Right cardiac atrium (tissue), 5 donors: ENCODE data around the gene OCA2. TPM values are rescaled to one million over a fixed set of nuclear protein-coding genes. Genes with fewer than 3 reads are reported as not detected.

Experiments
- ATAC-seq, 2 donors: fragments of 200-7000 bp; cut with Tn5 transposase; one replicate each; pipeline versions ENCODE4 v1.8.0 to v1.9.1; 2020; ENCODE audit warnings: moderate library complexity in 2 of 2, mild to moderate bottlenecking in 1 of 2
- DNase-seq, 3 donors: peaks; one replicate each; pipeline ENCODE4 v3.0.0-alpha.2; 2020
- H3K27ac ChIP-seq: one replicate; pipeline ENCODE4 v1.5.1; 2013; ENCODE audit warnings: mild to moderate bottlenecking, low read length, control low read depth, moderate library complexity
- H3K27me3 ChIP-seq: one replicate; pipeline ENCODE4 v1.6.1; 2013; ENCODE audit not compliant: control insufficient read depth, insufficient read depth
- H3K4me1 ChIP-seq: one replicate; pipeline ENCODE4 v1.6.1; 2013; ENCODE audit warnings: low read length; ENCODE audit not compliant: control insufficient read depth, insufficient read depth
- H3K4me3 ChIP-seq: one replicate; pipeline ENCODE4 v1.5.1; 2013; ENCODE audit warnings: low read length, control low read depth
- H3K9me3 ChIP-seq: one replicate; pipeline ENCODE4 v1.6.1; 2013; ENCODE audit warnings: low read length; ENCODE audit not compliant: control insufficient read depth
- WGBS: extraction: QIAGEN DNeasy Blood & Tissue Kit; methylation state at CpG from one replicate; pipeline ENCODE4 v1.1.7; 2013; 5-methylcytosine and 5-hydroxymethylcytosine counted together
- intact Hi-C, 4 donors: fragments of 100-400 bp; cut with DNase I; formaldehyde crosslinking; loops; one replicate each; pipeline versions ENCODE4 v1.11.0 to v1.14.0; 2022 to 2023
- polyA plus RNA-seq: library from polyadenylated mRNA; stranded (reverse); fragments of 200-250 nt; gene quantifications from one replicate; pipeline ENCODE4 v1.2.3, GENCODE V29; 2013
- total RNA-seq, 4 donors: library from RNA; stranded (reverse); fragmentation: NEBNext Ultra II Directional; extraction: Animal tissue kit (Norgen Biotek cat#: 25700); gene quantifications; one replicate each; pipeline ENCODE4 v1.2.1, GENCODE V29; 2021
- donor health status: healthy with polysubstance abuse.
- donor health status: DM: no; HTN: yes; CAD: no.
- donor health status: DM: no; HTN: no; CAD: no.
- donor health status: DM: no; HTN: yes; CAD: no; lungs with severe emphysema.
- donor health status: DM: yes; HTN: yes; CAD: no.

Gene OCA2
- total and polyA plus RNA-seq, 5 donors = 0.29 to 1.2 (median 0.50) TPM

DNA sequence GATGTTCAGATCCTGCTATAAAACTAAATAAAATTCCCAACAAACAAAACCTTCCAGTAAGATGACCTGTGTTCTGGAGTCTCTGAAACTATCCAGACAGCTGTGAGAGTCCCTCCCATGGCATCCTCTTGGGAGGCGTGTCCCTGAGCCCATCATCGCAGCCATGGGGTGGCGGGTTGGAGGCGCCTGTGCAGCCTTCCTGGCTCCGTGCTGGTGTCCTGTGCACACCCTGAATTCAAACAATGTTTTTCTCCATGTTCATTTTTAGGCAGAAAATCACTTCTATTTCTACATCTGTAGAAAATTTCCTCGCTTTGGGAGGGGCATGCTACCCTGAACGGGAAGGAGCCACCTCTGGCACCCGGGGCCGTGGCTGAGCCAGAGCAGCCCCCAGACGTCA, 19.4 kb upstream of the OCA2 start:
- H3K4me1 ChIP-seq = no peaks in the 10 kb centered on the region
- H3K27me3 ChIP-seq = no peaks in the 10 kb centered on the region
- no peaks in the 10 kb centered on the region for H3K9me3 ChIP-seq
- intact Hi-C loops = loop anchor here in 2 of 4 donors (5.0 kb wide), 2 partner anchors 36 to 49 kb away; no protein-coding TSS in a partner anchor
- ATAC-seq = no peak
- H3K4me3 ChIP-seq = no peak overlapping the region
- 91% methylated on average over 10 of the region's 10 CpGs for WGBS
- no peak overlapping the region for H3K27ac ChIP-seq
- DNase-seq = no peak

DNA sequence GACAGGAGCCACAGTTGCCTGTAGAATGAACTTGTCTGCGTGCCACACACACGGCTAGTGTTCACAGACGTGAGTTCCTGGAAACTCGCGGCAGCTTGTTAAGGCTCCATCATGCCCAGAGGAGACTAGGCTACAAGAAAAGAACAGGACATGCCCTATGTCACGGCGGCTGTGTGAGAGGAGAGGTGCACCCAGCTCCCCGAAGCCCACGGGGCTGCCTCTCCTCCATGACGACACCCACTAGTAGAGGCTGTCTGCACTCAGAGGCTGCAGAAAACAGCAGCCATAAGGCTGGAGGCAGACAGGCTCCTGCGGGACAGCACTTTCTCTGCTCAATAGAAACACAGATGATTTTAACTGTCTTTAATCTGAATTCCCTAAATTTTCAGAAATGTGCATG, 19.0 kb upstream of the OCA2 start:
- H3K27me3 ChIP-seq = no peaks in the 10 kb centered on the region
- no peaks in the 10 kb centered on the region for H3K9me3 ChIP-seq
- H3K4me1 ChIP-seq = no peaks in the 10 kb centered on the region
- ATAC-seq (no peak), DNase-seq (no peak)
- no peak overlapping the region for H3K27ac ChIP-seq
- 86% methylated on average over 11 of the region's 11 CpGs for WGBS
- no peak overlapping the region for H3K4me3 ChIP-seq
- intact Hi-C loops = loop anchor here in 2 of 4 donors (5.0 kb wide), 2 partner anchors 36 to 49 kb away; no protein-coding TSS in a partner anchor

DNA sequence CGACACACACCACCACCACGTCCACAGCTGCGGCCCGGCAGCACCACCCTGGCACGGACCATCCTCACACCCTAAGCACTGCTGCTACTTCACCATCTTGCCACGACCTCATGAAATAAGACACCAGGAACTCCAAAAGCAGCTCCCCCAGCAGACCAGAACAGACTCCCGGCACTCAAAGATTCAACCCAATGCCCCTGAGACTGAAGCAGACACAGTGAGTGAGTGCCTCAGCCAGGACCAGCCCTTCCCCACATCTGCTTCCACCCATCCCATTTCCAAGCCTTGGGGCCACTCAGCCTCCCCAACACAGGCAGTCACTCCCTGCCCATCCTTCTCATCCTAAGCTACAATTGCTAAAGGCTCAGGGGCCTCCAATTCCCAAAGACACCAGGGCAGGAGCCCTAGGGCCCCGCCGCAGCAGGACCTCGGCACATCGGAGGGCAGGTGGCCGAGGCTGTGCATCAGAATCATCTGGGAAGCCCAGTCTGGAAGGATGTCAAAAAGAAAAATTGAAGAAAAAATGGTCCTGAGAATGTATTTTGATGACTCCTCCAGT, 18.4 kb upstream of the OCA2 start:
- no peak overlapping the region for H3K4me3 ChIP-seq
- no peak overlapping the region for H3K27ac ChIP-seq
- H3K9me3 ChIP-seq = no peaks in the 10 kb centered on the region
- ATAC-seq (no peak), DNase-seq (no peak)
- no peaks in the 10 kb centered on the region for H3K4me1 ChIP-seq
- 94% methylated on average over 12 of the region's 12 CpGs for WGBS
- H3K27me3 ChIP-seq = no peaks in the 10 kb centered on the region
- intact Hi-C loops = loop anchor here in 2 of 4 donors (5.0 kb wide), 2 partner anchors 35 to 50 kb away; no protein-coding TSS in a partner anchor

DNA sequence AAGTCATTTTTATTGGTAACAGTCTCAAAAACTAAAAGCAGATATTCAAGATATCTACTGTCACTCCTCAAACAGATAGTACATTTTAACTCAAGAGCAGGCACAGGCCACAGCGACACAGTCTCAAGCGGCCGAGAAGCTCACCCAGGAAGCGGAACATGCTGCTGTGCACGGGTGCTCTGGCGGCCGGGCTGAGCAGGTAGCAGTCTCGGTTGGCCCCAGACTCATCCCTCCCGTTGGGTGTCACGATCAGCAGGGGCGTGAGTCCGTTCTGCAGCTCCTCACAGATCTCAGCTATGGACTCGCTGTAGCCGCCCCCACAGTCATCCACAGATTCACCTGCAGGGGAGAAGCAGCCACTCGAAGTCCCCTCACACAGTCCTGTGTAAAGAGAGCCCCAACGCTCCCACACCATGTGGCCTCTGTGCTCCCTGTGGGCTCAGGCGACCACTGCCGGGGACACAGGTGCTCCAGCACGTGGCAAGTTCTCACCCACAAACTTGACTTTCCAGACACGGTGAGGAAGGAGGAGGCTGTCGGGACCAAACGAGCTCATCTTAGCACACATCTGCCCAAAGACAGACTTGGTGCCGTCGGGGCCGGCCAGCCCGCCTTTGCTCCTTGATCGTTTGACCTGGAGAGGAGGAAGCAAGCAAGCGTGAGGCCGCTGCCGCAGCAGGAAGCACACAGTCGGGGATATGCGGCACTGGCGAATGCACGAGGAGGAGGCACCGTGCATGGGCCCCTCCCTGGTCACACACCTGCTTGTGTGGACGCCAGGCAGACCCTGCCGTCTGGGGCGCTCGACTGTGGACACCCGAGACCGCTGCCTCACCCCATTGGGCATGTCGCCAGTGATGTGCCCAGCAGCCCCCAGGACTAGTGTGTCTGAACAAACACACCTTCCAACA, 17.7 kb upstream of the OCA2 start:
- Histone ChIP-seq H3K9me3 (no peaks in the 10 kb centered on the region), H3K4me1 (no peaks in the 10 kb centered on the region), H3K27me3 (no peaks in the 10 kb centered on the region), H3K27ac (no peak overlapping the region), H3K4me3 (no peak overlapping the region)
- whole genome bisulfite sequencing = 91% methylated on average over 42 of the region's 42 CpGs
- no peak for DNase-seq
- ATAC-seq = no peak
- intact Hi-C loops = loop anchor here in 2 of 4 donors (5.0 kb wide), 2 partner anchors 34 to 51 kb away; no protein-coding TSS in a partner anchor

GRCh38 chr15:28115871-28116270, 16.8 kb upstream of the OCA2 start:
- H3K27ac ChIP-seq = no peak overlapping the region
- DNase-seq = no peak
- 84% methylated on average over 13 of the region's 13 CpGs for WGBS
- no peaks in the 10 kb centered on the region for H3K9me3 ChIP-seq
- no peak for ATAC-seq
- intact Hi-C loops = loop anchor here in 2 of 4 donors (5.0 kb wide), 2 partner anchors 34 to 51 kb away; no protein-coding TSS in a partner anchor
- H3K27me3 ChIP-seq = no peaks in the 10 kb centered on the region
- H3K4me3 ChIP-seq = no peak overlapping the region
- no peaks in the 10 kb centered on the region for H3K4me1 ChIP-seq

GRCh38 chr15:28114721-28115622, 15.9 kb upstream of the OCA2 start:
- intact Hi-C loops = loop anchor here in 2 of 4 donors (5.0 kb wide), 2 partner anchors 33 to 52 kb away; no protein-coding TSS in a partner anchor
- 91% methylated on average over 23 of the region's 23 CpGs for WGBS
- Histone ChIP-seq H3K27ac (no peak overlapping the region), H3K4me3 (no peak overlapping the region), H3K27me3 (no peaks in the 10 kb centered on the region), H3K4me1 (no peaks in the 10 kb centered on the region), H3K9me3 (no peaks in the 10 kb centered on the region)
- no peak for ATAC-seq
- DNase-seq = peak in 1 of 3 donors; percentile 37

GRCh38 chr15:28114114-28114455, 15.0 kb upstream of the OCA2 start:
- no peaks in the 10 kb centered on the region for H3K4me1 ChIP-seq
- intact Hi-C loops = no loop called here
- DNase-seq (no peak), ATAC-seq (no peak)
- 96% methylated on average over 4 of the region's 4 CpGs for WGBS
- H3K9me3 ChIP-seq = no peaks in the 10 kb centered on the region
- no peak overlapping the region for H3K4me3 ChIP-seq
- no peaks in the 10 kb centered on the region for H3K27me3 ChIP-seq
- no peak overlapping the region for H3K27ac ChIP-seq

- H3K4me3 ChIP-seq = no peak overlapping the region
- H3K27ac ChIP-seq = no peak overlapping the region
- ATAC-seq (no peak), DNase-seq (no peak)
- H3K9me3 ChIP-seq = no peaks in the 10 kb centered on the region
- no peaks in the 10 kb centered on the region for H3K4me1 ChIP-seq
- WGBS = 95% methylated on average over 23 of the region's 23 CpGs
- intact Hi-C loops = no loop called here
- no peaks in the 10 kb centered on the region for H3K27me3 ChIP-seq
Measured at GRCh38 chr15:28113394-28114113, 14.4 kb upstream of the OCA2 start.

- no peak overlapping the region for H3K4me3 ChIP-seq
- H3K27ac ChIP-seq = no peak overlapping the region
- 96% methylated on average over 26 of the region's 26 CpGs for WGBS
- no peak for ATAC-seq
- no peaks in the 10 kb centered on the region for H3K27me3 ChIP-seq
- H3K4me1 ChIP-seq = no peaks in the 10 kb centered on the region
- no peaks in the 10 kb centered on the region for H3K9me3 ChIP-seq
- intact Hi-C loops = no loop called here
- DNase-seq = no peak
Measured at GRCh38 chr15:28112962-28113361, 13.8 kb upstream of the OCA2 start.

GRCh38 chr15:28112101-28112760, 13.1 kb upstream of the OCA2 start:
- intact Hi-C loops = no loop called here

More at GRCh38 chr15:28112101-28112760, 13.1 kb upstream of the OCA2 start:
- H3K9me3 ChIP-seq = no peaks in the 10 kb centered on the region
- 95% methylated on average over 20 of the region's 20 CpGs for WGBS
- no peak for DNase-seq
- H3K27ac ChIP-seq = no peak overlapping the region
- no peaks in the 10 kb centered on the region for H3K4me1 ChIP-seq
- no peak overlapping the region for H3K4me3 ChIP-seq
- no peak for ATAC-seq
- H3K27me3 ChIP-seq = no peaks in the 10 kb centered on the region
